IMR-90 (cell line): Measurements from ENCODE around the gene CPNE6. TPM values are rescaled to one million over a fixed set of nuclear protein-coding genes. Genes with fewer than 3 reads are reported as not detected.

ENCODE experiments used
- ATAC-seq: fragments of 200-7000 bp; cut with Tn5 transposase; 2 replicates; pipeline ENCODE4 v1.9.1; 2020; ENCODE audit warnings: low read depth, mild to moderate bottlenecking, moderate library complexity
- BruUV-seq: library from RNA; stranded (reverse); fragments of 400-500 nt; replicated peaks from 2 replicates; lab custom pipeline; 2021; lab: Mats Ljungman, UMichigan
- CTCF ChIA-PET: fragments of 300-600 bp; formaldehyde crosslinking; extraction: SDS; loops from one replicate; lab custom pipeline; 2021; ENCODE audit warnings: antibody characterized with exemption; lab: Yijun Ruan, JAX
- POLR2A ChIA-PET: fragments of 300-600 bp; sonication (Branson Sonifier 250); formaldehyde crosslinking; loops from one replicate; lab custom pipeline; 2022; ENCODE audit warnings: antibody characterized with exemption; ENCODE audit not compliant: unreplicated experiment; lab: Charles Lee
- DNase-seq: peaks from one replicate; pipeline ENCODE4 v3.0.0; 2013
- H2AFZ ChIP-seq: replicated peaks from 2 replicates; pipeline ENCODE3; 2013; ENCODE audit warnings: low read length, mild to moderate bottlenecking; ENCODE audit not compliant: poor library complexity
- H2AK5ac ChIP-seq: 2 replicates; pipeline ENCODE4 v1.6.1; 2013; ENCODE audit warnings: low read depth, low read length, inconsistent platforms
- H2AK9ac ChIP-seq: replicated peaks from 2 replicates; pipeline ENCODE3; 2013; ENCODE audit warnings: mild to moderate bottlenecking, low read depth, low read length, moderate library complexity; ENCODE audit not compliant: poor library complexity
- H2BK120ac ChIP-seq: 2 replicates; pipeline ENCODE4 v1.6.1; 2013; ENCODE audit warnings: low read depth, low read length, inconsistent platforms
- H2BK15ac ChIP-seq: 3 replicates; pipeline ENCODE4 v1.6.1; 2013; ENCODE audit warnings: low read depth, low read length, inconsistent platforms
- H2BK20ac ChIP-seq: 2 replicates; pipeline ENCODE4 v1.6.1; 2013; ENCODE audit warnings: low read depth, mild to moderate bottlenecking, inconsistent platforms, low read length, moderate library complexity
- H2BK5ac ChIP-seq: 2 replicates; pipeline ENCODE4 v1.6.1; 2013; ENCODE audit warnings: mild to moderate bottlenecking, low read depth, low read length, inconsistent platforms; ENCODE audit not compliant: poor library complexity, severe bottlenecking
- H3K14ac ChIP-seq: replicated peaks from 2 replicates; pipeline ENCODE4 v1.6.1; 2013; ENCODE audit warnings: low read depth, low read length, inconsistent platforms
- H3K18ac ChIP-seq: 2 replicates; pipeline ENCODE4 v1.6.1; 2013; ENCODE audit warnings: low read depth, low read length, control low read depth
- H3K23ac ChIP-seq: 2 replicates; pipeline ENCODE4 v1.6.1; 2013; ENCODE audit warnings: low read depth, low read length, inconsistent platforms
- H3K27ac ChIP-seq: 2 replicates; pipeline ENCODE4 v1.5.1; 2013; ENCODE audit warnings: mild to moderate bottlenecking, control low read depth, low read length; ENCODE audit not compliant: insufficient read depth
- H3K27me3 ChIP-seq: 2 replicates; pipeline ENCODE4 v1.6.1; 2013; ENCODE audit warnings: low read length; ENCODE audit not compliant: control insufficient read depth, insufficient read depth
- H3K36me3 ChIP-seq: 2 replicates; pipeline ENCODE4 v1.6.1; 2013; ENCODE audit warnings: low read length, mixed read lengths; ENCODE audit not compliant: control insufficient read depth, insufficient read depth
- H3K4ac ChIP-seq: 2 replicates; pipeline ENCODE4 v1.6.1; 2013; ENCODE audit warnings: low read depth, low read length, inconsistent platforms
- H3K4me1 ChIP-seq: 2 replicates; pipeline ENCODE4 v1.6.1; 2013; ENCODE audit warnings: low read length, mixed read lengths; ENCODE audit not compliant: control insufficient read depth, insufficient read depth
- H3K4me2 ChIP-seq: 2 replicates; pipeline ENCODE4 v1.6.1; 2013; ENCODE audit warnings: low read depth, mild to moderate bottlenecking, control low read depth, low read length, moderate library complexity
- H3K4me3 ChIP-seq: 2 replicates; pipeline ENCODE4 v1.5.1; 2013; ENCODE audit warnings: low read depth, mild to moderate bottlenecking, control low read depth, low read length, moderate library complexity; ENCODE audit not compliant: insufficient read depth
- H3K56ac ChIP-seq: 2 replicates; pipeline ENCODE4 v1.6.1; 2013; ENCODE audit warnings: low read length, inconsistent platforms; ENCODE audit not compliant: insufficient read depth; ENCODE audit errors: extremely low read depth
- H3K79me1 ChIP-seq, 2 experiments: 2 replicates each; pipeline ENCODE4 v1.6.1; 2013; ENCODE audit warnings: low read length in 2 of 2, inconsistent platforms in 1 of 2, low read depth in 1 of 2
- H3K9ac ChIP-seq: 2 replicates; pipeline ENCODE4 v1.6.1; 2013; ENCODE audit warnings: low read depth, low read length, control low read depth
- H3K9me1 ChIP-seq: 2 replicates; pipeline ENCODE4 v1.6.1; 2013; ENCODE audit warnings: low read length, inconsistent platforms; ENCODE audit not compliant: insufficient read depth
- H3K9me3 ChIP-seq: 2 replicates; pipeline ENCODE4 v1.6.1; 2013; ENCODE audit warnings: low read length; ENCODE audit not compliant: control insufficient read depth, insufficient read depth
- H4K20me1 ChIP-seq: 2 replicates; pipeline ENCODE4 v1.6.1; 2013; ENCODE audit warnings: low read length, inconsistent platforms; ENCODE audit not compliant: insufficient read depth
- H4K5ac ChIP-seq: 2 replicates; pipeline ENCODE4 v1.6.1; 2013; ENCODE audit warnings: mild to moderate bottlenecking, low read depth, low read length, control low read depth
- H4K8ac ChIP-seq, 2 experiments: 2 replicates each; pipeline ENCODE4 v1.6.1; 2013; ENCODE audit warnings: low read depth in 2 of 2, low read length in 2 of 2, control low read depth in 1 of 2, inconsistent platforms in 1 of 2
- H4K91ac ChIP-seq: 2 replicates; pipeline ENCODE4 v1.6.1; 2013; ENCODE audit warnings: low read depth, low read length, inconsistent platforms; ENCODE audit not compliant: insufficient read depth
- CEBPB ChIP-seq: IDR thresholded peaks from 2 replicates; pipeline ENCODE4 v1.6.1; 2012; ENCODE audit warnings: low read depth, low read length, improper control_type of control experiment
- CHD1 ChIP-seq: IDR thresholded peaks from 2 replicates; pipeline ENCODE4 v1.6.1; 2012; ENCODE audit warnings: low read depth, low read length, improper control_type of control experiment
- FOS ChIP-seq: fragments of 150-350 bp; IDR thresholded peaks from 2 replicates; pipeline ENCODE4 v1.6.1; 2016; ENCODE audit warnings: low read depth, low read length
- MAZ ChIP-seq: IDR thresholded peaks from 2 replicates; pipeline ENCODE4 v1.6.1; 2012; ENCODE audit warnings: low read depth, mild to moderate bottlenecking, low read length, improper control_type of control experiment, moderate library complexity, borderline replicate concordance
- MXI1 ChIP-seq: IDR thresholded peaks from 2 replicates; pipeline ENCODE4 v1.6.1; 2012; ENCODE audit warnings: low read depth, mild to moderate bottlenecking, low read length, moderate library complexity, borderline replicate concordance
- POLR2A ChIP-seq: IDR thresholded peaks from 2 replicates; pipeline ENCODE4 v1.6.1; 2012; ENCODE audit warnings: mild to moderate bottlenecking, low read depth, low read length
- RAD21 ChIP-seq: IDR thresholded peaks from 2 replicates; pipeline ENCODE4 v1.6.1; 2012; ENCODE audit warnings: low read length, improper control_type of control experiment
- RCOR1 ChIP-seq: IDR thresholded peaks from 2 replicates; pipeline ENCODE4 v1.6.1; 2012; ENCODE audit warnings: mild to moderate bottlenecking, low read length, improper control_type of control experiment; ENCODE audit not compliant: insufficient replicate concordance
- RFX5 ChIP-seq: IDR thresholded peaks from 2 replicates; pipeline ENCODE4 v1.8.0; 2012; ENCODE audit warnings: low read depth, mild to moderate bottlenecking, low read length, moderate library complexity
- SMC3 ChIP-seq: fragments of 150-350 bp; IDR thresholded peaks from 2 replicates; pipeline ENCODE4 v1.6.1; 2016; ENCODE audit warnings: low read depth, mild to moderate bottlenecking, antibody characterized with exemption, low read length, moderate library complexity
- WGBS, 2 experiments: methylation state at CpG; one replicate each; pipeline versions ENCODE4 v1.1.5 to v1.1.7; 2013; ENCODE audit warnings: missing lambda C conversion rate in 2 of 2; ENCODE audit not compliant: insufficient read length in 1 of 2; ENCODE audit errors: extremely low coverage in 2 of 2; 5-methylcytosine and 5-hydroxymethylcytosine counted together
- dilution Hi-C: fragments of 300-500 bp; cut with HindIII; formaldehyde crosslinking; loops from one replicate; pipeline ENCODE4 v1.14.3; 2018; ENCODE audit warnings: low sequenced_read_pairs; ENCODE audit not compliant: unreplicated experiment
- in situ Hi-C: fragments of 300-500 bp; cut with MboI; formaldehyde crosslinking; loops from 3 replicates; pipeline ENCODE4 v1.14.3; 2019; ENCODE audit warnings: low sequenced_read_pairs, inconsistent platforms, mixed read lengths
- intact Hi-C: fragments of 100-400 bp; cut with micrococcal nuclease; formaldehyde crosslinking; loops from 2 replicates; pipeline ENCODE4 v1.10.0; 2022
- polyA plus RNA-seq, 3 experiments: library from polyadenylated mRNA; depleted of rRNA; stranded (reverse); fragments of >200 nt; gene quantifications; 2 replicates each; pipeline ENCODE4 v1.2.3, GENCODE V29; 2012; ENCODE audit warnings: low replicate concordance in 1 of 3
- total RNA-seq: library from RNA; depleted of rRNA; stranded (reverse); fragments of >200 nt; gene quantifications from 2 replicates; pipeline ENCODE4 v1.2.3, GENCODE V29; 2012
- TF ChIP-seq, protein P1 (sequence below): conservative IDR thresholded peaks from 2 replicates; pipeline ENCODE4 v1.5.1; 2012; ENCODE audit warnings: mild to moderate bottlenecking, low read depth, low read length, improper control_type of control experiment
- TF ChIP-seq, protein P2 (sequence below): fragments of 150-350 bp; IDR thresholded peaks from 2 replicates; pipeline ENCODE4 v1.6.1; 2016; ENCODE audit warnings: low read depth, mild to moderate bottlenecking, low read length, moderate library complexity, borderline replicate concordance

Gene CPNE6
- total and polyA plus RNA-seq, 2 of the 4 experiments (the other 2 are of a cell fraction), result not detected

DNA sequence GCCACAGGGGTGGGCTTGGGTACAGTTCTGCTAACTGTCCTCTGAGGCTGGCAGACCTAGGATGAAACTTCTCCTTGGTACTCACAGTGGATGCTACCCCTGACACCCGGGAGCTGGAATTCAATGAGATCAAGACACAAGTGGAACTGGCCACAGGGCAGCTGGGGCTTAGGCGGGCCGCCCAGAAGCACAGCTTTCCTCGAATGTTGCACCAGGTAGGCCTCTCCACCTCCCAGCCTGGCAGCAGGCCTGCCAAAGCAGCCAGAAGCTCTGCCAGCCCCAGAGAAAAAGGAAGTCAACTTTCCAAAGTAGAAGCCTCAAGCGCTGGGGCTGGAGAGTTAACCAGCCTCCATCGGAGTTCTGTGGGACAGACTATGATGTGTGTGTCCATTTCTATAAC lies 45.8 kb downstream of the CPNE6 start:
- H3K79me1 ChIP-seq, result peaks cover 10 to 16% of the 10 kb centered on the region in 2 experiments; a peak in 2 of 4 replicates
- no peak overlapping the region for H4K8ac ChIP-seq
- peaks cover 8% of the 10 kb centered on the region; the same call in 1 of the 2 replicates for H3K9me1 ChIP-seq
- H3K4ac ChIP-seq, result no peak overlapping the region
- no peaks in the 10 kb centered on the region for H3K9me3 ChIP-seq
- no peaks in the 10 kb centered on the region for H3K27me3 ChIP-seq
- no peak overlapping the region for H3K4me3 ChIP-seq
- no peak for ATAC-seq
- POLR2A ChIA-PET, result no interaction called here
- no peak overlapping the region for H2BK120ac ChIP-seq
- no peak overlapping the region for H4K91ac ChIP-seq
- no peak overlapping the region for H2BK5ac ChIP-seq
- no peak overlapping the region for H3K18ac ChIP-seq
- H3K14ac ChIP-seq, result no peak overlapping the region
- H2AK5ac ChIP-seq, result no peak overlapping the region
- H3K36me3 ChIP-seq, result peaks cover 27% of the 10 kb centered on the region
- no peak overlapping the region for H2AK9ac ChIP-seq
- H4K20me1 ChIP-seq, result no peaks in the 10 kb centered on the region
- H3K4me2 ChIP-seq, result no peak overlapping the region
- intact Hi-C loops, result no loop called here
- H2BK15ac ChIP-seq, result no peak overlapping the region
- CTCF ChIA-PET, result interaction anchor here (1.2 kb wide), 1 partner anchor 59 kb away, joined by 3 read pairs; no protein-coding TSS in a partner anchor
- no peak overlapping the region for H2BK20ac ChIP-seq
- H3K9ac ChIP-seq, result no peak overlapping the region
- no peak overlapping the region for H2AFZ ChIP-seq
- in situ Hi-C loops, result no loop called here
- no peak overlapping the region for H3K27ac ChIP-seq
- no peak overlapping the region for H4K5ac ChIP-seq
- WGBS, 2 experiments, result 81% methylated on average over 2 of the region's 6 CpGs; no CpG with 5 or more reads in 1 of the 2 experiments
- H3K56ac ChIP-seq, result no peak overlapping the region
- peaks cover 3% of the 10 kb centered on the region; the same call in 1 of the 2 replicates for H3K4me1 ChIP-seq
- dilution Hi-C loops, result no loop called here
- TF ChIP-seq RCOR1 (no peak), SMC3 (no peak), CEBPB (no peak), MXI1 (no peak), RAD21 (no peak), MAZ (no peak), POLR2A (no peak), CHD1 (no peak), RFX5 (no peak), FOS (no peak)
- TF ChIP-seq, protein P1, sequence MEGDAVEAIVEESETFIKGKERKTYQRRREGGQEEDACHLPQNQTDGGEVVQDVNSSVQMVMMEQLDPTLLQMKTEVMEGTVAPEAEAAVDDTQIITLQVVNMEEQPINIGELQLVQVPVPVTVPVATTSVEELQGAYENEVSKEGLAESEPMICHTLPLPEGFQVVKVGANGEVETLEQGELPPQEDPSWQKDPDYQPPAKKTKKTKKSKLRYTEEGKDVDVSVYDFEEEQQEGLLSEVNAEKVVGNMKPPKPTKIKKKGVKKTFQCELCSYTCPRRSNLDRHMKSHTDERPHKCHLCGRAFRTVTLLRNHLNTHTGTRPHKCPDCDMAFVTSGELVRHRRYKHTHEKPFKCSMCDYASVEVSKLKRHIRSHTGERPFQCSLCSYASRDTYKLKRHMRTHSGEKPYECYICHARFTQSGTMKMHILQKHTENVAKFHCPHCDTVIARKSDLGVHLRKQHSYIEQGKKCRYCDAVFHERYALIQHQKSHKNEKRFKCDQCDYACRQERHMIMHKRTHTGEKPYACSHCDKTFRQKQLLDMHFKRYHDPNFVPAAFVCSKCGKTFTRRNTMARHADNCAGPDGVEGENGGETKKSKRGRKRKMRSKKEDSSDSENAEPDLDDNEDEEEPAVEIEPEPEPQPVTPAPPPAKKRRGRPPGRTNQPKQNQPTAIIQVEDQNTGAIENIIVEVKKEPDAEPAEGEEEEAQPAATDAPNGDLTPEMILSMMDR, result no peak
- TF ChIP-seq, protein P2, sequence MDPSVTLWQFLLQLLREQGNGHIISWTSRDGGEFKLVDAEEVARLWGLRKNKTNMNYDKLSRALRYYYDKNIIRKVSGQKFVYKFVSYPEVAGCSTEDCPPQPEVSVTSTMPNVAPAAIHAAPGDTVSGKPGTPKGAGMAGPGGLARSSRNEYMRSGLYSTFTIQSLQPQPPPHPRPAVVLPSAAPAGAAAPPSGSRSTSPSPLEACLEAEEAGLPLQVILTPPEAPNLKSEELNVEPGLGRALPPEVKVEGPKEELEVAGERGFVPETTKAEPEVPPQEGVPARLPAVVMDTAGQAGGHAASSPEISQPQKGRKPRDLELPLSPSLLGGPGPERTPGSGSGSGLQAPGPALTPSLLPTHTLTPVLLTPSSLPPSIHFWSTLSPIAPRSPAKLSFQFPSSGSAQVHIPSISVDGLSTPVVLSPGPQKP, result no peak
- no peak for DNase-seq
- no peak overlapping the region for H3K23ac ChIP-seq
- BruUV-seq, result no TSS peak
